Stomach (tissue), 4 donors: Measurements from ENCODE around the gene WDR27.

Experiments
- CTCF ChIP-seq, 7 experiments: fragments of 450-650 bp in 4 of 7; fragments of 200-600 bp in 3 of 7; sonication (generic) in 3 of 7; IDR thresholded peaks; one replicate each; pipeline ENCODE4 v1.5.1; 2016 to 2019; ENCODE audit warnings: antibody characterized with exemption in 7 of 7, control low read depth in 2 of 7, mild to moderate bottlenecking in 1 of 7
- EP300 ChIP-seq: sonication (generic); formaldehyde crosslinking; IDR thresholded peaks from one replicate; pipeline ENCODE4 v1.6.1; 2017; ENCODE audit warnings: antibody characterized with exemption
- POLR2A ChIP-seq, 4 donors: fragments of 450-650 bp; IDR thresholded peaks; one replicate each; pipeline ENCODE4 v1.6.1; 2016; ENCODE audit warnings: antibody characterized with exemption in 4 of 4, control low read depth in 2 of 4, mild to moderate bottlenecking in 1 of 4, moderate library complexity in 1 of 4
- POLR2AphosphoS5 ChIP-seq, 3 donors: sonication (generic); formaldehyde crosslinking; IDR thresholded peaks; one replicate each; pipeline ENCODE4 v1.6.1; 2016; ENCODE audit warnings: antibody characterized with exemption in 3 of 3

GRCh38 chr6:169528755-169529154 lies 173.1 kb downstream of the WDR27 start:
- no peak for TF ChIP-seq EP300
- TF ChIP-seq CTCF (IDR thresholded peaks at IDR 0.05), result no peak
- no peak for TF ChIP-seq POLR2AphosphoS5 (IDR thresholded peaks at IDR 0.05)
- no peak for TF ChIP-seq POLR2A (IDR thresholded peaks at IDR 0.05)
